Panc1 (cell line): ENCODE measurements around the gene C22orf23. TPM values are rescaled to one million over a fixed set of nuclear protein-coding genes. Genes with fewer than 3 reads are reported as not detected.

ENCODE experiments used
- ATAC-seq: fragments of 200-7000 bp; cut with Tn5 transposase; 2 replicates; pipeline ENCODE4 v1.9.1; 2020; ENCODE audit warnings: mild to moderate bottlenecking, moderate library complexity
- BruUV-seq: library from RNA; stranded (reverse); fragments of 400-500 nt; replicated peaks from 2 replicates; lab custom pipeline; 2021; lab: Mats Ljungman, UMichigan
- CTCF ChIA-PET: fragments of 300-600 bp; sonication (Branson Sonifier 250); formaldehyde crosslinking; loops from one replicate; lab custom pipeline; 2022; ENCODE audit warnings: antibody characterized with exemption; lab: Charles Lee
- POLR2A ChIA-PET: fragments of 300-600 bp; sonication (Branson Sonifier 250); formaldehyde crosslinking; loops from one replicate; lab custom pipeline; 2022; ENCODE audit warnings: antibody characterized with exemption; lab: Charles Lee
- DNase-seq: peaks from one replicate; pipeline ENCODE4 v3.0.0-alpha.2; 2010; ENCODE audit warnings: low read depth, low spot score
- H3K27ac ChIP-seq: 2 replicates; pipeline ENCODE4 v1.5.1; 2011; ENCODE audit warnings: mild to moderate bottlenecking, low read length, inconsistent platforms
- H3K27me3 ChIP-seq: fragments of 200-500 bp; sonication (Bioruptor generic); 2 replicates; pipeline ENCODE4 v1.6.0; 2014; ENCODE audit warnings: low read length, inconsistent platforms; ENCODE audit not compliant: control insufficient read depth, insufficient read depth
- H3K36me3 ChIP-seq: fragments of 200-500 bp; sonication (Bioruptor generic); 2 replicates; pipeline ENCODE4 v1.5.1; 2014; ENCODE audit warnings: inconsistent platforms, mild to moderate bottlenecking, low read length, moderate library complexity; ENCODE audit not compliant: control insufficient read depth, insufficient read depth
- H3K4me1 ChIP-seq: 2 replicates; pipeline ENCODE4 v1.5.1; 2011; ENCODE audit warnings: inconsistent platforms, mild to moderate bottlenecking, low read length, moderate library complexity; ENCODE audit not compliant: control insufficient read depth, insufficient read depth
- H3K4me3 ChIP-seq, 2 experiments: 2 replicates each; pipeline ENCODE4 v1.5.1; 2011 to 2012; ENCODE audit warnings: low read depth in 2 of 2, low read length in 2 of 2, mild to moderate bottlenecking in 2 of 2, inconsistent platforms in 1 of 2, moderate library complexity in 1 of 2
- H3K9me3 ChIP-seq: fragments of 200-500 bp; sonication (Bioruptor generic); 2 replicates; pipeline ENCODE4 v1.5.1; 2014; ENCODE audit warnings: low read depth, mild to moderate bottlenecking, inconsistent platforms, low read length, moderate library complexity; ENCODE audit not compliant: control insufficient read depth, insufficient read depth
- POLR2AphosphoS5 ChIP-seq: IDR thresholded peaks from 2 replicates; pipeline ENCODE4 v1.6.1; 2012; ENCODE audit warnings: mild to moderate bottlenecking, low read depth, low read length, moderate library complexity
- SIN3A ChIP-seq: IDR thresholded peaks from 2 replicates; pipeline ENCODE4 v1.6.1; 2012; ENCODE audit warnings: low read depth, mild to moderate bottlenecking, low read length, moderate library complexity, borderline replicate concordance; ENCODE audit not compliant: insufficient read depth
- TCF7L2 ChIP-seq: IDR thresholded peaks from 2 replicates; pipeline ENCODE4 v1.6.1; 2011; ENCODE audit warnings: mild to moderate bottlenecking, low read depth, low read length, inconsistent platforms
- in situ Hi-C: cut with HindIII; loops from 2 replicates; pipeline ENCODE4 v1.10.0; 2016; ENCODE audit warnings: low sequenced_read_pairs, low pct_unique_long_range_greater_than_20kb
- intact Hi-C: fragments of 100-400 bp; cut with micrococcal nuclease; formaldehyde crosslinking; loops from one replicate; pipeline ENCODE4 v1.10.0; 2022; ENCODE audit not compliant: unreplicated experiment
- total RNA-seq: library from RNA; stranded (reverse); gene quantifications from one replicate; pipeline ENCODE4 v1.2.1, GENCODE V29; 2021; ENCODE audit not compliant: unreplicated experiment
- TF ChIP-seq, protein P1 (sequence below), 2 experiments: IDR thresholded peaks; 2 replicates each; pipeline ENCODE4 v1.6.1; 2011 to 2012; ENCODE audit warnings: low read depth in 2 of 2, control low read depth in 1 of 2, low read length in 1 of 2, mild to moderate bottlenecking in 1 of 2, moderate library complexity in 1 of 2; ENCODE audit not compliant: insufficient read depth in 1 of 2
- TF ChIP-seq, protein P2 (sequence below): fragments of 450-650 bp; IDR thresholded peaks from 2 replicates; pipeline ENCODE4 v1.5.1; 2017; ENCODE audit warnings: mild to moderate bottlenecking

The C22orf23 gene
- total RNA-seq, 1 experiment from 2014 or later = 0.49 TPM

DNA sequence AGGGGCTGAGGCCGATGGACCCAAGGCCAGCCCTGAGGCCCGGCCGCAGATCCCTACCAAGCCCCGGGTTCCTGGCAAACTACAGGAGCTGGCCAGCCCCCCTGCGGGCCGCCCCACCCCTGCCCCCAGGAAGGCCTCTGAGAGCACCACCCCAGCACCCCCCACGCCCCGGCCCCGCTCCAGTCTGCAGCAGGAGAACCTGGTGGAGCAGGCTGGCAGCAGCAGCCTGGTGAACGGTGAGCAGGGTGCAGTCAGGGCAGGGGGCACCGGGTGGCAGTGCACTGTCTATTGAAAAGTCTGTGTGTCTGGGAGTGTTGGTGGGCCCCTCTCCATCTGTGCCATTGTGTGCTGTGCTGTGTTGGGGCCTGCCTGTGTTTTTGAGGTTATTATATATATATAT lies 31.2 kb downstream of the C22orf23 start:
- BruUV-seq = no TSS peak
- POLR2A ChIA-PET = no interaction called here
- H3K9me3 ChIP-seq = no peaks in the 10 kb centered on the region

DNA sequence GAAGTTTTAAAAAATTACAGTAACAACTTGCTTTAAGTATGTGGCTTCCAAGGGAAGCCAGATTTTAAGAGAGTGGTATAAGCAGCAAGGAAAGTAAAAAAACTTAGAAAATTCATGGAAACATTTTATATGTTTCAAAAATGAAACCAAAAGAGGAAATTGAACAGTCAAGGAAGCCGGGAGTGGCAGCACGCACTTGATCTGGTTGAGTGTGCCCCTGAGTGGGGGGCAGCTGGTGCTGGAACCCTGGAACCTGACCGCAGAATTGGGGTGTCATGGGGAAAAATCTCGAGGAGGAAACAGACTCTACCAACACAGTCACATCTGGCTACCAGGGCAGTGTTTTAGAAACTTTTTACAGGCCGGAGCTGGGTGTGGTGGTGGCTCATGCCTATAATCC lies 33.3 kb downstream of the C22orf23 start:
- no peaks in the 10 kb centered on the region for H3K4me1 ChIP-seq
- no peaks in the 10 kb centered on the region for H3K27me3 ChIP-seq
- ChIA-PET POLR2A (no interaction called here), CTCF (no interaction called here)
- intact Hi-C loops (no loop called here), in situ Hi-C loops (no loop called here)
- H3K9me3 ChIP-seq = no peaks in the 10 kb centered on the region
- no peaks in the 10 kb centered on the region for H3K36me3 ChIP-seq
- no peak overlapping the region for H3K4me3 ChIP-seq
- DNase-seq = no peak
- TF ChIP-seq POLR2AphosphoS5 = no peak
- TF ChIP-seq, protein P1, sequence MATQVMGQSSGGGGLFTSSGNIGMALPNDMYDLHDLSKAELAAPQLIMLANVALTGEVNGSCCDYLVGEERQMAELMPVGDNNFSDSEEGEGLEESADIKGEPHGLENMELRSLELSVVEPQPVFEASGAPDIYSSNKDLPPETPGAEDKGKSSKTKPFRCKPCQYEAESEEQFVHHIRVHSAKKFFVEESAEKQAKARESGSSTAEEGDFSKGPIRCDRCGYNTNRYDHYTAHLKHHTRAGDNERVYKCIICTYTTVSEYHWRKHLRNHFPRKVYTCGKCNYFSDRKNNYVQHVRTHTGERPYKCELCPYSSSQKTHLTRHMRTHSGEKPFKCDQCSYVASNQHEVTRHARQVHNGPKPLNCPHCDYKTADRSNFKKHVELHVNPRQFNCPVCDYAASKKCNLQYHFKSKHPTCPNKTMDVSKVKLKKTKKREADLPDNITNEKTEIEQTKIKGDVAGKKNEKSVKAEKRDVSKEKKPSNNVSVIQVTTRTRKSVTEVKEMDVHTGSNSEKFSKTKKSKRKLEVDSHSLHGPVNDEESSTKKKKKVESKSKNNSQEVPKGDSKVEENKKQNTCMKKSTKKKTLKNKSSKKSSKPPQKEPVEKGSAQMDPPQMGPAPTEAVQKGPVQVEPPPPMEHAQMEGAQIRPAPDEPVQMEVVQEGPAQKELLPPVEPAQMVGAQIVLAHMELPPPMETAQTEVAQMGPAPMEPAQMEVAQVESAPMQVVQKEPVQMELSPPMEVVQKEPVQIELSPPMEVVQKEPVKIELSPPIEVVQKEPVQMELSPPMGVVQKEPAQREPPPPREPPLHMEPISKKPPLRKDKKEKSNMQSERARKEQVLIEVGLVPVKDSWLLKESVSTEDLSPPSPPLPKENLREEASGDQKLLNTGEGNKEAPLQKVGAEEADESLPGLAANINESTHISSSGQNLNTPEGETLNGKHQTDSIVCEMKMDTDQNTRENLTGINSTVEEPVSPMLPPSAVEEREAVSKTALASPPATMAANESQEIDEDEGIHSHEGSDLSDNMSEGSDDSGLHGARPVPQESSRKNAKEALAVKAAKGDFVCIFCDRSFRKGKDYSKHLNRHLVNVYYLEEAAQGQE (IDR thresholded peaks at IDR 0.05; ENCODE audit: insufficient read depth in 1 of 2, low read depth in 2 of 2, low read length in 1 of 2) = no peak
- TF ChIP-seq TCF7L2 = no peak
- TF ChIP-seq SIN3A = no peak
- TF ChIP-seq, protein P2, sequence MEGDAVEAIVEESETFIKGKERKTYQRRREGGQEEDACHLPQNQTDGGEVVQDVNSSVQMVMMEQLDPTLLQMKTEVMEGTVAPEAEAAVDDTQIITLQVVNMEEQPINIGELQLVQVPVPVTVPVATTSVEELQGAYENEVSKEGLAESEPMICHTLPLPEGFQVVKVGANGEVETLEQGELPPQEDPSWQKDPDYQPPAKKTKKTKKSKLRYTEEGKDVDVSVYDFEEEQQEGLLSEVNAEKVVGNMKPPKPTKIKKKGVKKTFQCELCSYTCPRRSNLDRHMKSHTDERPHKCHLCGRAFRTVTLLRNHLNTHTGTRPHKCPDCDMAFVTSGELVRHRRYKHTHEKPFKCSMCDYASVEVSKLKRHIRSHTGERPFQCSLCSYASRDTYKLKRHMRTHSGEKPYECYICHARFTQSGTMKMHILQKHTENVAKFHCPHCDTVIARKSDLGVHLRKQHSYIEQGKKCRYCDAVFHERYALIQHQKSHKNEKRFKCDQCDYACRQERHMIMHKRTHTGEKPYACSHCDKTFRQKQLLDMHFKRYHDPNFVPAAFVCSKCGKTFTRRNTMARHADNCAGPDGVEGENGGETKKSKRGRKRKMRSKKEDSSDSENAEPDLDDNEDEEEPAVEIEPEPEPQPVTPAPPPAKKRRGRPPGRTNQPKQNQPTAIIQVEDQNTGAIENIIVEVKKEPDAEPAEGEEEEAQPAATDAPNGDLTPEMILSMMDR = no peak
- no peak for ATAC-seq
- no peak overlapping the region for H3K27ac ChIP-seq
- BruUV-seq = no TSS peak

More for the DNA sequence above, 31.2 kb downstream of the C22orf23 start:
- CTCF ChIA-PET = no interaction called here
- Histone ChIP-seq H3K27me3 (no peaks in the 10 kb centered on the region), H3K4me3 (no peak overlapping the region), H3K36me3 (no peaks in the 10 kb centered on the region), H3K4me1 (no peaks in the 10 kb centered on the region), H3K27ac (no peak overlapping the region)
- intact Hi-C loops = no loop called here
- in situ Hi-C loops = no loop called here
- ATAC-seq (no peak), DNase-seq (no peak)
- TF ChIP-seq POLR2AphosphoS5 (no peak), TCF7L2 (no peak), SIN3A (no peak)
- TF ChIP-seq, protein P2 = no peak
- TF ChIP-seq, protein P1 (IDR thresholded peaks at IDR 0.05; ENCODE audit: insufficient read depth in 1 of 2, low read depth in 2 of 2, low read length in 1 of 2) = no peak
